Neural cell (in vitro differentiated cells): ENCODE measurements around the gene COG8. TPM values are rescaled to one million over a fixed set of nuclear protein-coding genes. Genes with fewer than 3 reads are reported as not detected.
A peak's percentile ranks its signal among the peaks of the same experiment; 100 is the strongest.

Experiments used
- H2AFZ ChIP-seq: fragments of 200-600, 300-800 bp; sonication (generic), shearing (Covaris generic); 2 replicates; pipeline ENCODE4 v1.6.0; 2014; ENCODE audit warnings: low read depth, mild to moderate bottlenecking, antibody characterized with exemption, low read length, moderate library complexity
- H3F3A ChIP-seq: fragments of 200-600 bp; shearing (Covaris generic); 2 replicates; pipeline ENCODE4 v1.6.1; 2016; ENCODE audit warnings: mild to moderate bottlenecking, moderate library complexity, mixed read lengths, antibody characterized with exemption, low read length; ENCODE audit not compliant: insufficient read depth, poor library complexity, severe bottlenecking
- H3K27ac ChIP-seq: fragments of 200-600, 300-800 bp; sonication (generic), shearing (Covaris generic); 2 replicates; pipeline ENCODE4 v1.5.1; 2014; ENCODE audit warnings: mild to moderate bottlenecking, low read length, moderate library complexity
- H3K27me3 ChIP-seq: fragments of 300-800, 200-600 bp; sonication (generic), shearing (Covaris generic); 2 replicates; pipeline ENCODE4 v1.6.0; 2014; ENCODE audit warnings: mild to moderate bottlenecking, low read depth, low read length, moderate library complexity; ENCODE audit not compliant: insufficient read depth
- H3K36me3 ChIP-seq: fragments of 300-800, 200-600 bp; sonication (generic), shearing (Covaris generic); 2 replicates; pipeline ENCODE4 v1.5.1; 2014; ENCODE audit warnings: mild to moderate bottlenecking, antibody characterized with exemption, low read length, moderate library complexity; ENCODE audit not compliant: insufficient read depth
- H3K4me2 ChIP-seq: fragments of 300-800, 200-600 bp; sonication (generic), shearing (Covaris generic); 2 replicates; pipeline ENCODE4 v1.6.0; 2014; ENCODE audit warnings: mild to moderate bottlenecking, low read length
- H3K4me3 ChIP-seq: fragments of 300-800, 200-600 bp; sonication (generic), shearing (Covaris generic); 2 replicates; pipeline ENCODE4 v1.5.1; 2014; ENCODE audit warnings: mild to moderate bottlenecking, low read length, moderate library complexity
- H3K79me2 ChIP-seq: fragments of 200-600 bp; shearing (Covaris generic); replicated peaks from 2 replicates; pipeline ENCODE4 v1.6.0; 2014; ENCODE audit warnings: mild to moderate bottlenecking, low read length, moderate library complexity; ENCODE audit not compliant: insufficient read depth
- H3K9ac ChIP-seq: fragments of 300-800, 200-600 bp; sonication (generic), shearing (Covaris generic); 2 replicates; pipeline ENCODE4 v1.6.1; 2016; ENCODE audit warnings: mild to moderate bottlenecking, low read length, mixed read lengths
- H3K9me2 ChIP-seq: fragments of 200-600 bp; shearing (Covaris generic); 2 replicates; pipeline ENCODE4 v1.6.1; 2016; ENCODE audit warnings: mild to moderate bottlenecking, low read length, mixed read lengths; ENCODE audit not compliant: insufficient read depth
- H3K9me3 ChIP-seq: fragments of 200-600, 300-800 bp; sonication (generic), shearing (Covaris generic); 2 replicates; pipeline ENCODE4 v1.6.1; 2016; ENCODE audit warnings: mild to moderate bottlenecking, mixed run types, low read length, moderate library complexity, mixed read lengths
- H4K20me1 ChIP-seq: fragments of 200-600 bp; shearing (Covaris generic); 2 replicates; pipeline ENCODE4 v1.6.1; 2016; ENCODE audit warnings: mild to moderate bottlenecking, mixed run types; ENCODE audit not compliant: insufficient read depth
- EP300 ChIP-seq: fragments of 450-650 bp; conservative IDR thresholded peaks from 2 replicates; pipeline ENCODE4 v1.6.1; 2014; ENCODE audit warnings: antibody characterized with exemption, mild to moderate bottlenecking, moderate library complexity; ENCODE audit not compliant: poor library complexity, severe bottlenecking
- EZH2 ChIP-seq: fragments of 200-600, 300-800 bp; shearing (Covaris generic), sonication (generic); IDR thresholded peaks from 2 replicates; pipeline ENCODE4 v1.6.1; 2014; ENCODE audit warnings: antibody characterized with exemption, low read length, borderline replicate concordance, mild to moderate bottlenecking; ENCODE audit not compliant: insufficient read depth, poor library complexity, severe bottlenecking
- MXI1 ChIP-seq: fragments of 450-650 bp; conservative IDR thresholded peaks from 2 replicates; pipeline ENCODE4 v1.6.1; 2014; ENCODE audit warnings: antibody characterized with exemption, mild to moderate bottlenecking; ENCODE audit not compliant: poor library complexity, severe bottlenecking
- POLR2AphosphoS5 ChIP-seq: IDR thresholded peaks from 2 replicates; pipeline ENCODE4 v1.6.1; 2012
- RAD21 ChIP-seq: fragments of 450-650 bp; conservative IDR thresholded peaks from 2 replicates; pipeline ENCODE4 v1.6.1; 2014; ENCODE audit warnings: antibody characterized with exemption, mild to moderate bottlenecking, moderate library complexity
- SMC3 ChIP-seq: fragments of 450-650 bp; conservative IDR thresholded peaks from 2 replicates; pipeline ENCODE4 v1.6.1; 2014; ENCODE audit warnings: antibody characterized with exemption, mild to moderate bottlenecking, moderate library complexity; ENCODE audit not compliant: poor library complexity
- TAF1 ChIP-seq: IDR thresholded peaks from 2 replicates; pipeline ENCODE4 v1.6.1; 2012; ENCODE audit warnings: low read depth
- polyA plus RNA-seq: library from polyadenylated mRNA; depleted of rRNA; stranded (reverse); fragments of >200 nt; gene quantifications from 2 replicates; pipeline ENCODE4 v1.2.3, GENCODE V29; 2014
- TF ChIP-seq, protein P1 (sequence below): fragments of 450-650 bp; IDR thresholded peaks from 2 replicates; pipeline ENCODE4 v1.5.1; 2014; ENCODE audit warnings: antibody characterized with exemption, mild to moderate bottlenecking, moderate library complexity; ENCODE audit not compliant: poor library complexity, severe bottlenecking
- TF ChIP-seq, protein P2 (sequence below): IDR thresholded peaks from 2 replicates; pipeline ENCODE4 v1.6.1; 2012; ENCODE audit warnings: borderline replicate concordance

COG8 gene
- polyA plus RNA-seq, 1 donor from 2014 or later, result 27.8 TPM

DNA sequence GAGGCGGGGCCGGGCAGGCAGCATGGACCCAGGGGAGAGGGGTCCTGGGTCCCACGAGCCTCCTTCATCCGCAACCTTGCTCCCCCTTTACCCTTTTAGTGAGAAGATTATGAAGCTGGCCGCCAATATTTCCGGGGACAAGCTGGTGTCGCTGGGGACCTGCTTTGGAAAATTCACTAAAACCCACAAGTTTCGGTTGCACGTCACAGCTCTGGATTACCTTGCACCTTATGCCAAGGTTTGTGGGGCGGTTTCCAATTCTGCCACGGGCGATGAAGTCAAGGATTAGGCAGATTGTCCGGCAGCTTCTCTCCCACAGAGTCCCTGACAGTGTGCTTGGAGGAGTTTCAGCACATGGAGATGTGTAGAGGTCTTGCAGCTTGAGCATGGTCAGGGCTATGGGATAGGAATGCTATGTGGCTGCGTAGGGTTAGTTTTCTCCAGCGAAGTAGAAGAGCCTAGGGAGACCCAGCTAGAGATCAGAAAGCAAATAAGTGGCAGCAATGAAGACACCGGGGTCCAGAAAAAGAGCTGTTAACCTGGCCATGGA is 806 bp upstream of the COG8 start:
- TF ChIP-seq, protein P1, sequence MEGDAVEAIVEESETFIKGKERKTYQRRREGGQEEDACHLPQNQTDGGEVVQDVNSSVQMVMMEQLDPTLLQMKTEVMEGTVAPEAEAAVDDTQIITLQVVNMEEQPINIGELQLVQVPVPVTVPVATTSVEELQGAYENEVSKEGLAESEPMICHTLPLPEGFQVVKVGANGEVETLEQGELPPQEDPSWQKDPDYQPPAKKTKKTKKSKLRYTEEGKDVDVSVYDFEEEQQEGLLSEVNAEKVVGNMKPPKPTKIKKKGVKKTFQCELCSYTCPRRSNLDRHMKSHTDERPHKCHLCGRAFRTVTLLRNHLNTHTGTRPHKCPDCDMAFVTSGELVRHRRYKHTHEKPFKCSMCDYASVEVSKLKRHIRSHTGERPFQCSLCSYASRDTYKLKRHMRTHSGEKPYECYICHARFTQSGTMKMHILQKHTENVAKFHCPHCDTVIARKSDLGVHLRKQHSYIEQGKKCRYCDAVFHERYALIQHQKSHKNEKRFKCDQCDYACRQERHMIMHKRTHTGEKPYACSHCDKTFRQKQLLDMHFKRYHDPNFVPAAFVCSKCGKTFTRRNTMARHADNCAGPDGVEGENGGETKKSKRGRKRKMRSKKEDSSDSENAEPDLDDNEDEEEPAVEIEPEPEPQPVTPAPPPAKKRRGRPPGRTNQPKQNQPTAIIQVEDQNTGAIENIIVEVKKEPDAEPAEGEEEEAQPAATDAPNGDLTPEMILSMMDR, result no peak
- TF ChIP-seq EP300, result no peak
- TF ChIP-seq EZH2, result no peak
- TF ChIP-seq, protein P2, sequence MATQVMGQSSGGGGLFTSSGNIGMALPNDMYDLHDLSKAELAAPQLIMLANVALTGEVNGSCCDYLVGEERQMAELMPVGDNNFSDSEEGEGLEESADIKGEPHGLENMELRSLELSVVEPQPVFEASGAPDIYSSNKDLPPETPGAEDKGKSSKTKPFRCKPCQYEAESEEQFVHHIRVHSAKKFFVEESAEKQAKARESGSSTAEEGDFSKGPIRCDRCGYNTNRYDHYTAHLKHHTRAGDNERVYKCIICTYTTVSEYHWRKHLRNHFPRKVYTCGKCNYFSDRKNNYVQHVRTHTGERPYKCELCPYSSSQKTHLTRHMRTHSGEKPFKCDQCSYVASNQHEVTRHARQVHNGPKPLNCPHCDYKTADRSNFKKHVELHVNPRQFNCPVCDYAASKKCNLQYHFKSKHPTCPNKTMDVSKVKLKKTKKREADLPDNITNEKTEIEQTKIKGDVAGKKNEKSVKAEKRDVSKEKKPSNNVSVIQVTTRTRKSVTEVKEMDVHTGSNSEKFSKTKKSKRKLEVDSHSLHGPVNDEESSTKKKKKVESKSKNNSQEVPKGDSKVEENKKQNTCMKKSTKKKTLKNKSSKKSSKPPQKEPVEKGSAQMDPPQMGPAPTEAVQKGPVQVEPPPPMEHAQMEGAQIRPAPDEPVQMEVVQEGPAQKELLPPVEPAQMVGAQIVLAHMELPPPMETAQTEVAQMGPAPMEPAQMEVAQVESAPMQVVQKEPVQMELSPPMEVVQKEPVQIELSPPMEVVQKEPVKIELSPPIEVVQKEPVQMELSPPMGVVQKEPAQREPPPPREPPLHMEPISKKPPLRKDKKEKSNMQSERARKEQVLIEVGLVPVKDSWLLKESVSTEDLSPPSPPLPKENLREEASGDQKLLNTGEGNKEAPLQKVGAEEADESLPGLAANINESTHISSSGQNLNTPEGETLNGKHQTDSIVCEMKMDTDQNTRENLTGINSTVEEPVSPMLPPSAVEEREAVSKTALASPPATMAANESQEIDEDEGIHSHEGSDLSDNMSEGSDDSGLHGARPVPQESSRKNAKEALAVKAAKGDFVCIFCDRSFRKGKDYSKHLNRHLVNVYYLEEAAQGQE, result no peak
- TF ChIP-seq RAD21, result no peak
- no peak for TF ChIP-seq SMC3
- TF ChIP-seq TAF1, result no peak
- no peak for TF ChIP-seq MXI1
- no peak for TF ChIP-seq POLR2AphosphoS5
- peak overlapping the region; percentile 89 for H3K4me2 ChIP-seq
- H3K27me3 ChIP-seq, result no peaks in the 10 kb centered on the region
- peak overlapping the region; percentile 88 for H3K27ac ChIP-seq
- H3K9me2 ChIP-seq, result no peaks in the 10 kb centered on the region
- no peaks in the 10 kb centered on the region for H3K9me3 ChIP-seq
- H4K20me1 ChIP-seq, result no peaks in the 10 kb centered on the region
- H3K79me2 ChIP-seq, result peaks cover 24% of the 10 kb centered on the region
- H3K4me3 ChIP-seq, result peak overlapping the region; percentile 99
- H2AFZ ChIP-seq, result peak overlapping the region; percentile 21
- H3K9ac ChIP-seq, result peak overlapping the region; percentile 87
- H3F3A ChIP-seq, result no peaks in the 10 kb centered on the region
- peaks cover 6% of the 10 kb centered on the region for H3K36me3 ChIP-seq

DNA sequence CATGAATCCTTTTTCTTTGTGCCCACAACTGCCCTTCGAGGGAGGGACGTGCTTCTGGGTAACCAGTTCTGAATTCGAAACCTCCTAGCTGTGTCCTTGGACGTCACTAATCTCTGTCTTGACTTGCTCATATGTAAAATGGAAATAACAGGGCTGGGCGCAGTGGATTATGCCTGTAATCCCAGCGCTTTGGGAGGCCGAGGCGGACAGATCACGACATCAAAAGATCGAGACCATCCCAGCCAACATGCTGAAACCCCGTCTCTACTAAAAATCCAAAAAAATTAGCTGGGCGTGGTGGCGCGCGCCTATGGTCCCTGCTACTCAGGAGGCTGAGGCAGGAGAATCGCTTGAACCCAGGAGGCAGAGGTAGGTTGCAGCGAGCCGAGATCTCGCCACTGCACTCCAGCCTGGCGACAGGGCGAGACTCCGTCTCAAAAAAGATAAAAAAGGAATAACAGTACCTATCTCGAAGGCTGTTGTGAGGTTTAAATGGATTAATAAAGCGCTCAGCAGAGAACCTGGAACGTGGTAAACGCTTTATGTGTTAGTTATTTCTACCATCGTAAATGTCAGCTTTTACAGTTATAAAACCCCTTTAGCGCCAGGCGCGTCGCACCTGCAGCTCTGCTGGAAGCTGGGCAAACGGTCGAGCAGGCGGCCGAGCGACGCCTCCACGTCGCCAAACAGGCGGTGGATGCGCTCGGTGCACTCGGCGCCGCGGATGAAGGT is 641 bp downstream of the COG8 start:
- peaks cover 6% of the 10 kb centered on the region for H3K36me3 ChIP-seq
- H3K4me3 ChIP-seq, result peak overlapping the region; percentile 99
- peak overlapping the region; percentile 87 for H3K9ac ChIP-seq
- H3K27ac ChIP-seq, result peak overlapping the region; percentile 88
- peaks cover 25% of the 10 kb centered on the region for H3K79me2 ChIP-seq
- no peaks in the 10 kb centered on the region for H3K9me3 ChIP-seq
- H4K20me1 ChIP-seq, result no peaks in the 10 kb centered on the region
- no peaks in the 10 kb centered on the region for H3K9me2 ChIP-seq
- no peaks in the 10 kb centered on the region for H3F3A ChIP-seq
- peak overlapping the region; percentile 76 for H2AFZ ChIP-seq
- H3K27me3 ChIP-seq, result no peaks in the 10 kb centered on the region
- H3K4me2 ChIP-seq, result peak overlapping the region; percentile 35
- TF ChIP-seq EP300 (no peak), RAD21 (no peak), EZH2 (no peak), SMC3 (no peak), TAF1 (no peak), POLR2AphosphoS5 (no peak), MXI1 (no peak)
- TF ChIP-seq, protein P1, result no peak
- TF ChIP-seq, protein P2, result no peak
